ENCODE measurements around the gene EVL.

Gene EVL

DNA sequence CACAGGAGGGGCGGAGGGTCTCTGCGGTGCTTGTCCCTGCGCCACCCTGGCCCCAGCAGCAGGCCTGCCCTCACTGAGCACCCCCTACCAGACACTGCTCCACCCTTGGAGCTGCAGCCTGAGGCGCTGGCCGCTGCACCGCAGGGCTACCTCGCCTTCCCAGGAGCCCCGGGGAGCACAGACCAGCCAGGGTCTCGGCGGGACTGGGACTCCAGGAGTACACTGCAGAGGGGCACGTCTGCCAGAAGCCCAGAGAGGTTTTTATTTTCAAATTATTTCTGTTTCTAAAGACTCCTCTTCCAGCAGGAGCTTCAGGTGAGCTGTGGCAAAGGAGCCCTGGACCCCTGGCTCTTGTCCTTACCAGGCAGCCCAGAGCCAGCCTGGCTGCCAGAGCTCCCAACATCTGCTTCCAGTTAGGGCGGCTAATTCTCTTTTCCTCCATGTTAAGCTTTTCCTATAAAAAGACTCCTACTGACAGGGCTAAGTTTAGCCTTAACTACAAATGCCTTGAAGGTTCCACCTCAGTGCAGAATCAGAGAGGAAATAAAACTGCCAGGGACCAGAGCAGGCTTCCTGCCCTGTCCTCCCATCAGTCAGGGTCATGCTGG, 67.8 kb downstream of the EVL start:
- no peak for DNase-seq

DNA sequence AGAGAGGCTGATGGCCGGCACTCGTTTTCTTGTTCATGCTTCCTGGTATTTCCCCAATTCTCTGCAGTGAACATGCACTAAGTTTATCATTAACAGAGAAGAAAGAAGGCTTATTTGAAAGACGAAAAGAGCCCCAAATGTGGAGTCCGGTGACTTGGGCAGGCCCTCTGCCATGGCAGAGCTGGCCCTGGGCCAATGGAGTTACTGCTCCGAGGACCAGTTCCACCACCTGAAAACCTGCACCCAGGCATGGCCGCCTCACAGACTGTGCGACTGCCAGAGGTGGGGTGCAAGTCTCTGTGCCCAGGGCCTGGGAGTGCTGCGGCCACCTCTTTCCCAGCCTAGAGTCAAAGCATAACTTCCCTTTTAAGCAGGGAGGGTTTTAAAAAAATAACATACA, 69.4 kb downstream of the EVL start:
- no peak for DNase-seq

DNA sequence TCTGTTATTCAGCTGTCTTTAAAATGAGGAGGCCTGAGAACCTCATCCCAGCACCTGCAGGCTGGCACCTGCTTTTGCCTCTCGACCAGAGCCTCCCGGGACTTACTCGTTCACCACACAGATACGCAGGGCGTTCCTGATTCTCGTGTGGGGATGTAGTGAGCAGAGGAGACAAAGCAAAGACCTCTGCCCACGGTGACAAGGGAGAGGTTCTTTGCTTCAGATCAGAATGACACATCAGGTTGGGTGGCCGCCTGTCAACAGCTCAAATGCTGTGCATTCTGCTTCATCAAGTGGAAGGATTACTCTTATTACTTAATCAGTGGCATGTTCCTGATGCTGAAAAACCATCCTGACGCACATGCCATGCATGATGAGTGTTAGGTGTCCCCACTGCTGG, 69.9 kb downstream of the EVL start:
- no peak for DNase-seq

DNA sequence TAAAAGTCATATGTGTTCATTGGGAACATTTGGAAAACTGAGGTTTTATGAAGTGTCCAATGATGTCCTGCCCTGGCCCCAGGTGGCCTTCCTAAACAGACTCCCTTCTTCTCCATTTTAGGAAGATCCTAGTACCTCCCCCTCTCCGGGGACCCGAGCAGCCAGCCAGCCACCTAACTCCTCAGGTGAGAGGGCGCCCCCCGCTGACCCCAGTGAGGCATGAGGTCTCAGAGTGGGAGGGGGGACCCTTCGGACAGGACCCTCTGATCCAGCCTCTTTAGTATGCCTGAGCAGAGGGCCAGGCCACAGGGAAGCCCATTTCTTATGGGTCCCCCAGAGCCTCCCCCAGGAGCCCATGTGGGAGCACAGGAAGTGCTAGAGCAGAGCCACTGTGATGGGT, 70.6 kb downstream of the EVL start:
- DNase-seq, result no peak

DNA sequence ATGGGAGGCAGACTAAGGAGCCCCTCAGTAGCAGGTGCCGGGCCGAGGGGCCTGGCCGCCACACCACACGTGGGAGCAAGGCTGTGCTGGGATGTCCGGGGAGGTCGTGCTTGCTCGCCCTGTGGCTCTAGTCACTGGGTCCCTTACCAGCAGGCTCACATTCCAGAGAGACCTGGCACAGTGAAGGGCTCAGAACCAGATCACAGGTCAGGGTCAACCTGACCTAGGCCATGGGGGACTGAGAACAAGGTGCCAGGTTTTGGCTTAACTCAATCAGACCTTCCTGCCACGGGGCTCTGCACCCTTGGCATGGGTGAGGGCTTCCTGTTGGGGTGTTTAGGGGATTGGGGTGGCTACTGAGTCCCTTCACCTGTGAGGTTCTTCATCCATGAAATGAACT, 72.0 kb downstream of the EVL start:
- no peak for DNase-seq

DNA sequence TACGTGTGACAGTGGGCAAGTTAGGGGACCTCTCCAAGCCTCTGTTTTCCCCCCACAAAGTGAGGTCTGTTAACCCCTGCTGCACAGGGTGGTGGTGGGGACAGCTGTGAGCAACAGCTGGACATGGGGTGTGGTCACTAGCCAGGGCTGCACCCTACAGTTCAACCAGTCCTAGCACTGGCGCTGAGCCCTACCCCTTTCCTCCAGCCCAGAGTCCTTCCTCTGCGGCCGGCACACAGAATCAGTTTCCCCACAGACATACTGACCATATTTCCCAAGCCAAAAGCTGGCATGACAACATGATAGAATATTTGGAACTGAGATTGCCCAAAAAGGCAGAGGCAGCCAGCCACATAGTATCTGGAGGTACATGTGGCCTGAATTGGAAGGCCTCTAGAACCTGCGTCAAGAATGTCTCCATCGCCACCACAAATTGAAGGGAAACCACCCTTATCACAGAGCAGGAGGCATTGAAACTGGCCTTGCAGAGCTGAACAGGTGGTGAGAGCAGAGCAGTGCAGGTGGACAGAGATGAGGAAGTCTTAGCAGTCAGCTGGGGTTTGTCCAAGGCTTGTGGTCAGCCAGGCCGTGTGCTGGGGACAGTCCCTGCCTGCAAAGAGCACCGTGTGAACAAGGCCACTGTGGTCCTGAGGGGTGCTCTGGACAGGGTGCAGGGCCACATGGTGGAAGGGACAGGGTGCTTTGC, 73.0 kb downstream of the EVL start:
- DNase-seq, result peak; percentile 12

DNA sequence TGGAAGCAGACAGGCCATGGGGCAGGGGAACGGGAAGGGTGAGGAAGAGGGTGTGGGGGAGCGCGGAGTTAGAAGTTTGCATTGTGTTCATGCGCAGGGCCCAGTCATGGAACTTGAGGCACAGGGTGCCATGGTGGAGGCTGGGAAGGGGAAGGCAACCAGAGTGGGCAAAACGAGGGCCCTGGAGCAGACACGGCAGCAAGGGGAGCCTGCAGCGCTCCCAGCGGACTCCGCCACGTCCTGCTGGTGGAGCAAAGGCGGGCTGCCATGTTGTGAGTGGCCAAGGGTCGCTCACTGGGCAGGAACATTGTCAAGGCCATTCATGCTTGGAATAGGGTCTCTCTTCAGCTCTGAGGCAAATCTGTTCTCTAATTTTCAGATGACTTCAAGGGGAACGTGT, 73.7 kb downstream of the EVL start:
- no peak for DNase-seq

DNA sequence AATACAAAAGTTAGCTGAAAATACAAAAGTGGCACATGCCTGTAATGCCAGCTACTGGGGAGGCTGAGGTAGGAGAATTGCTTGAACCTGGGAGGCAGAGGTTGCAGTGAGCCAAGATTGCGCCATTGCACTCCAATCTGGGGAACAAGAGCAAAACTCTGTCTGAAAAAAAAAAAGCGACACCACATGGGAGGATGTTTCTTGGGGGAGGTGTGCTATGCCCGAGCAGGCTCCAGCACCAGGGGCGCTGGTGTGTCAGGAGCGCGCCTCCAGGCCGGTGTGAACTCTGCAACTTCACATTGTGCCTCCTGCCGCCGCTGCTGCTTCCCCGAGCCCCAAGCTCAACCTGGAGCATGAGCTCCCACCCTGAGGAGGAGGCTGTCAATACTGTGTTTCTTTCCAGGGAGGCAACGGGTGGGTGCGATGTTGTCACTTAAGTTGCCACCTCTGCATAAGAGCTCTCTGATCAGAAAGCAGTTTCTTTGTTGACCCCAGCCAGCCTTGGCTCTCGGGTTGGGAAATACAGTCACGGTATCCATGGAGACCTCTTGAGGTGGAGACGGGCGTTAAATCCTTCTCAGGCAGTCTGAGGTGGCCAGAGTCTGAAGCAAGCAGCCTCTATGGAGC, 75.3 kb downstream of the EVL start:
- peak; percentile 31 for DNase-seq

DNA sequence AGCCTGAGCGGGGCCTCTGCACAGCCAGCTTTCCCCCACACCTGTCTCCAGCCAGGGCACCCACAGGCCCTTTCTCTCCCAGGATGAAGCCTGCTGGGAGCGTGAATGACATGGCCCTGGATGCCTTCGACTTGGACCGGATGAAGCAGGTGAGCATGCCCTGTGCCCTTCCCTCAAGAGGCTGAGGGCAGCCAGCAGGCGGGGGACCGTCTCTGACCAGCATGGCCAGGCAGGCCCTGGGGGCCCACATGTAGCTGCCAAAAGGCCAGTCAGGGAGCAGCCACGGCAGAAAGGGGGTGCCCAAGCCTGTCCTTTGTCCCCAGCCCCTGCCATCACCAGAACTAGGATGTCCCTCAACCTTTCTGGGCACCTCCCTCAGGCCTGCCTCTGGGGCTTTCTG, 75.9 kb downstream of the EVL start:
- no peak for DNase-seq

DNA sequence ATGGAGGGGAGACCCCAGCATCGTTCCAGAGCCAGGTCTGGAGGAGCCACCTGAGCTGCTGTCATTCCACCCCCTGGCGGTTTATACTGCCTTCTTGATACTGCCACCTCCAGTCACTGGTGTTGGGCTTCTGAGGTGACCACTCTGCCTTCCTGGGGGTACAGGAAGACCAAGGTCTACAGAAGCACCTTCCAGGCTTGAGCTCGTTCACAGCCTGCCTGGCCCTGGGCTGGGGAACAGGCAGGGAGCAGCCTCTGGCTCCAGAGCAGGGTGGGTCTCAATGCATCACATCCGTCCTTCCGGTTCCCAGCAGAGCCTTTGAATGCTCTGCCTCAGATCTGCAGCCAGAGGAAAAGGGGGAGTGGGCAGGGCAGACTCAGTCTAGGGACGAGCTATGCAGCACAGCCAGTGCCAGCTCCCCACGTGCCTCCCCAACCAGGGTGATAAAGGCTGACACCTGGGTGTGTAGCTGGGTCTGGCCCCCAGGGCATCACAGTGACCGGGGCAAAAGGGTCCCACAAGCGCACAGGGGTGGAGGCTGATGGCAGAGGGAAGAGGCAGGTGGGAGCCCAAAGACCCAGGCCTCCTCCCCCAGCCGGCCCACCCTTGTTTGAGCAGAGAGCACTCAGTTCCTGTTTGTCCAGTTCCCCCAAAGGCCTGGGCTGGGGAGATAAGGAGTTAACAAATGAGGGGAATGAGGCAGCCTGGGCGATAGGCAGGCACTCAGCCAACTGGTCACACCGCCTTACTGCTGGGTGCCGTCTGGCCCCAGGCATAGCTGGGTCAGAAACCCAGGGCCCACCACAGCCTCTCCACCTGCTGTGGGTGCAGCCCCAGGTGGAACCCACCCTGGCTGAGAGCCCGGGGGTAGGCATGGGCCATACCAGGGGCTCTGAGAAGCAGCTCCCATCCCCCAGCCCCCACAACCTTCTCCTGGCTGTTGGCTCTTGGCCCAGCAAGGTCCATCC, 77.1 kb downstream of the EVL start:
- no peak for DNase-seq

DNA sequence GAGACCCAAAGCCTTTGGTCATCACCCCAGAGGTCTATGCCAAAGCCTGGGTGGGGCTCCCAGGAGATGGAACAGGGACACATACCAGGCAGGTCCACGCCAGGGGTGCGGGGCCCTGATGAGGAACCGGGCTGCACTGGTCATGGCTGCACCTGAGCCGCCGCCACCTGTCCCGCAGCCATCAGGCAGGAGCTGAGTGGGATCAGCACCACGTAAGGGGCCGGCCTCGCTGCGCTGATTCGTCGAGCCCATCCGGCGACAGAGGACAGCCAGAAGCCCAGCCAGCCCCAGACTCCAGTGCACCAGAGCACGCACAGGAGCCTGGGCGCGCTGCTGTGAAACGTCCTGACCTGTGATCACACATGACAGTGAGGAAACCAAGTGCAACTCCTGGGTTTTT, 78.3 kb downstream of the EVL start:
- no peak for DNase-seq

DNA sequence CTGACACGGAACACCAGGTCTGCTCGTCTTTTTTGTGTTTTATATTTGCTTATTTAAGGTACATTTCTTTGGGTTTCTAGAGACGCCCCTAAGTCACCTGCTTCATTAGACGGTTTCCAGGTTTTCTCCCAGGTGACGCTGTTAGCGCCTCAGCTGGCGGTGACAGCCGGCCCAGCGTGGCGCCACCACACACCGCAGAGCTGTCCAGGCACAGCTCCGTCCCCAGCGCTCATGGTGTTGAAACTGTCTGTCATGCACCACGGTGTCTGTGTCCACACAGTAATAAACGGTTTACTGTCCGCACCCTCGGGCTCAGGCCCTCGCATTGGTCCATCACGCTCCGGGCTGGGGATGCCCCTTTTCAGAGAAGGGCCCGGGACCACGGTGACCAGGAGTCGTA, 78.7 kb downstream of the EVL start:
- DNase-seq, result no peak

DNA sequence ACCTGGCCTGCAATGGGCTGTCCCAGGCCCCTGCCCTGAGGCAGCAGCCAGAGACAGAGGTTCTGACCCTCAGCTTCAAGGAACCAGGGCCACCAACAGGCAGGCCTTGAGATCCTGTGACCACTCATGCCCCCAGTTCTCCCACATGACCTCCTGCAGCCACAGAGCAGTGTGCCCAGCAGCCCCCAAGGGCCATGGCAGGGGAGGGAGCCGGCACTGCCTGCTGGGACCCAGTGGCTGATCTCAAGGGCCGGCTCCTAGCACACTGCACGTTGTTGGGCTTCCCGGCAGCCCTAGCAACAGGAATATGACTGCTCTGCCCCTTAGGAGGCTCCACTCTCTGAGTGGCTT, 79.4 kb downstream of the EVL start:
- no peak for DNase-seq

DNA sequence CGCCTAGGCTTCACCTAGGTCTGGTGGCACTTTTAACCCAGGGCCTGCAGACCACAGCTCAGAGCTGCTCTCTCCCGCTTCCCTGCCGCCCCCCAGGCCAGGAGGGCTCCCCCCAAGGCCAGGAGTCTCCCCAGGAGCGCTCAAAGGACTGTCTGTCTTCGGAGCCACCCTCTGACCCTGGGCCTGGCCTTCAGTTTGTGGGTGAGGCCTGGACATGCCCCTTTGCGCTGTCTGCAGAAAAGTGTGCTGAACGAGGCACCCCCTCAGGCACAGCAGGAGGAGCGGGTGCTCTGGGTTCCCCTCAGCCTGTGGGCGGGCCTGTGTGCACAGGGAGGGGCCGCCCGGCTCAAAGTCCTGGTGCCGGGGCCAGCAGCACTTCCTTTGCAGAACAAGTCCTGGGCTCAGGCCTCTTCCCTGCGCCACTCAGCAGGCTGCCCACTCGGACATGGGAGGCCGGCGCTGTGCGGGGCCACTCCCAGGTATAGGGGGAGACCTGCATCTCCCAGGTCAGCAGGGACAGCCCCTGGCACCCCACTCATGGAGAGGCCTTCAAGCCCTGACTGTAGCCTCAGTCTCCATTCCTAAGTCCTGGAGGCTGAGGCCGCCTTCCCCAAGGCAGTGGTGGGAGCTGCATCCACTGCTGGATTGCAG, 79.9 kb downstream of the EVL start:
- no peak for DNase-seq

DNA sequence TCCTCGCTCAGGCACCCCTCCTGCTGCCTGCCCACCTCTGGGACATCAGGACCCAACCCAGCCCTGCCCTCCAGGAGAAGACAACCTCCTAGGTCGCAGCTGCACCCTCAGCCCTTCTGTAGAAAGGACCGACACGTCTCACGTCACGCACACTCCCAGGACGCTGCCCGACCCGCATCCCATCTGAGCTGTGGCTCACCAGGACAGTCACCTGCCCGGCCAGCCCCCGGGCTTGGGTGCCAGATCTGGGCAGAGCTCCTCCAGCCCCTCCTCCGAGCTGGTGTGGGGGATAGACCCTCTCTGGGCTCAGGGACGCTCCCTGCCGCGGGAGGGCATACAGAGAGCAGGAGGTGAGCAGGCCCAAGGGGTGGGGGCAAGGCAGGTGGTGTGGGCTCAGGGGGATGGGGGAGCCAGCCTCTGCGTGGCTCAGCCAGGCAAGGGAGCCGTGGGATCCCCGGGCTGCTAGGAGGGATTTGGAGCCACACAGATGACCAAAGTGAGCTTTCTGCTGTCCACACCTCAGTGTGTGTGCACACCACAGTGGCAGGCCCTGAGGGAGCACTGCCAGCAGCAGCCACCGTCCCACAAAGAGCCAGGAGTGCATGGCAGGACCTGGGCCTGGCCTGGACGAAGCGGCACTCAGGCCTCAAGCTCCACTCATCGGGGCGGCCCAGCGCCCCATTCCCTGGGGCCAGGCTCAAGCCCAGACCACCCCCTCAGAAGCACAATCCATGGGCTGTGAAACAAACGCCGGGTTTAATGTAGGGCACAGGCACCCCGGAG, 80.7 kb downstream of the EVL start:
- no peak for DNase-seq

DNA sequence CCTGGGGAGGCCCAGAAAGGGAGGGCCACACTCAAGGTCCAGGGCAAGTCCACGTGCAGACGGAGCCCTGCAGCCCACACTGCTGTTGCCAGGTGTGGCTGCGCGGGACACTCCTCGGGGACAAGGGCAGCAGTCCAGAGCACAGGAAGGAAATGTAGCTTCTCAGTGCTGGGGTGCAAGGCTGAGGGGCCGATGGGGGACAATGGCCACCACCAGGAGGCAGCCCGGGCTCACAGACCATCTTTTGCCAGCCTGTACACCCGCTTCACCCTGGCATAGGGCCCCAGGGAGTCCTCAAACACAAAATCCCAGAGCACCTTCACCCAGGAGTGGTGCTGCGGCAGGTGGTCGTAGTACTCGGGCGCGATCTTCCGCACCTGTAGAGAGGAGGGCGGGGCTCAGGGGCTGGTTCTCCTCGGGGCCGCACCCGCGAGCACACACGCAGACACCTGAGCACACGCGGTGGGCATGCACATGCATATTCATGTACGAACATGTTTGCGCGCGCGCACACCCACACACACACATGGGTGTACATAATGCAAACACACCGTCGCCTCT, 81.4 kb downstream of the EVL start:
- no peak for DNase-seq

DNA sequence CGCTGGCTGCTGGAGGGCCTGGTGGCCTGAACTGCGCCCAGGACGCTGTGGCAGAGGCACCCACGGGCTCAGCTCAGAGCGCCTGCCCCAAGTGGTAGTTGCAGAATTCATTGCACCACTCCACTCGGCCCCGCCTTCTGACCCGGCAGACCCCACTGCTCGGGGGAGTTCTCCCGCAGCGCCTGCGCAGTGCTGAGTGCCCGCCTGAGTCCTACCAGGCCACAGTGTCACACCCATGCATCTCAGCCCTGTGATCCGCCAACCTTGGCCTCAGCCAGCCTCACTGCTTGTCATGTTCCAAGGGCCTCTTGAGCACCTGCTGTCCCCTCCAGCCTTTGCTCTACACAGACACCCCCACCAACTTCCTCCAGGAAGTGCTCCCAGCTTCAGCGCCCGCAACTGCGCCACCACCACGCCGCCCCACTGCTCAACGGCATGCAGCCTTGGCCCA, 82.0 kb downstream of the EVL start:
- DNase-seq, result peak; percentile 66

DNA sequence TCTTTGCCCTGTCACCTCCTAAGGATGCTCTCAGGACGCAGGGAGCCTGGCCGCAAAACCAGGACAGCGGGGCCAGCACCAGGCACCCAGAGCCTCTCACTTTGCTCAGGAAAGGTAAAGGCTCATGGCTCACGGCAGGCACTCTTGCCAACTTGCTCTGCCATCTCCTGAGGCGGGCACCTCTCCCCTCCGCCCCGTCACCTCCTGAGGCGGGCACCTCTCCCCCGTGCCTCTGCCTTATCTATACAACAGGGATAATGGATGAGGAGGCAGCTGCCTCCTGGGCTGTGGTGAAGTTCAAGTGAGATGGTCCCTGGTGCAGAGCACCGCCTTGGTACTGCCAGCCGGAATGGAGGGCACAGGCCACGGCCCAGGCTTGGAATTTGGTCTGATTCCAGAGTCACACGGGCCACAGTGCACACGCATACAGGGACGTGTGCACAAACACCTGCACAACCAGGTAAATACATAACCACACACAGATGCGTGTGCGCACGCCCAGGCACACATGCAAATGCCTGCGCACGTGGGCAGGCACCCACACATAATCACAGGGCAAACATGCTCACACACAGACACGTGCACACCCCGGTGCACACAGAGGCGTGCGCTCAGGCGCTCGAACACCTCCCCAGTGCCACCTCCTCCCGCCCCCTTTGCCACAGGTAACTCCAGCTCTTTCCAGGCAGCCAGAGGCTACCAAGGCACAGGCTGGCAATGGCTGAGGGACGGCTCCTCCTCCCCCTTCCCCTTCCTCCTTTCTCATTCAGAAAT, 82.7 kb downstream of the EVL start:
- DNase-seq, result no peak

DNA sequence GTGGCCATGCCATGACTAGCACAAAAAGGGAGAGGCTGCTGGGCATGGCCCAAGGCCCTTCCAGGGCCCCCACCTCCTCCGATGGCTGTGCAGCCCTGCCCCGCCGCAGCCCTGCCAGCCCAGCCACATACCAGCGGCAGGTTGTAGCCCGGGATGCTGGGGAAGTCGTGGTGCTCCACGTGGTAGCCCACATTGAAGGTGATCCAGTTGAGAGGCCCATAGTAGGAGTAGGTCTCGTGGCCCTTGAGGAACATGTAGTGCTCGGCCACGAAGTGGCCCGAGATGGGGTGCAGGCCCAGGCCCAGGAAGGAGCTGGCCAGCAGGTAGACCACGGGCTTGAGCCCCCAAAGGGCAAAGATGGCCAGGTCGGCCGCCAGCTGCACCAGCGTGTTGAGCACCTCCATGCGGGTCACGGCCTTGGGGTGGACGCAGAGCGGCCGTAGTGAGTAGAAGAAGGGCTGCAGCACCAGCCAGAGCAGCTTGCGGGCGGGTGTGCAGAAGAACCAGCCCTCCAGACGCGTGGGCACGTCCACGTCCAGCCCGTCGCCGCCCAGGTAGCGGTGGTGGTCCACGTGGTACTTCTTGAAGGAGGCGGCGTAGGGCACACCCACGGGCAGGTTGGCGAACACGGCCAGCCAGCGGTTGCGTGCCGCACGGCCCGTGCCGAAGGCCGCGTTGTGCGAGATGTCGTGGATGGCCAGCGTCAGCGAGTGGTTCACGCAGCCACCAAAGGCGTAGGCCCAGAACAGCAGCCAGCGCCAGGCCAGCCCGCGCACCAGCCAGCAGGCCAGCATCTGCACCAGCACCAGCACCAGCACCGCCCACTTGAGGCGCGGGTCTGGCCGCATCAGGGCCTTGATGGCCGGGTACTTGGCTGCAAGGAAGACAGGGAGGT, 83.9 kb downstream of the EVL start:
- DNase-seq, result no peak

Measured in MV-4-11 (cell line).